NCI-H748 (cell line): ENCODE data around the gene IGBP1.

Experiments
- DNase-seq: peaks from one replicate; lab custom pipeline; 2025; ENCODE audit not compliant: unreplicated experiment; lab: John Stamatoyannopoulos, UW

The IGBP1 gene

GRCh38 chrX:70166601-70167590 is 33.6 kb downstream of the IGBP1 start:
- no peak for DNase-seq

- no peak for DNase-seq
Observed at GRCh38 chrX:70168238-70169188, 35.3 kb downstream of the IGBP1 start.

DNA sequence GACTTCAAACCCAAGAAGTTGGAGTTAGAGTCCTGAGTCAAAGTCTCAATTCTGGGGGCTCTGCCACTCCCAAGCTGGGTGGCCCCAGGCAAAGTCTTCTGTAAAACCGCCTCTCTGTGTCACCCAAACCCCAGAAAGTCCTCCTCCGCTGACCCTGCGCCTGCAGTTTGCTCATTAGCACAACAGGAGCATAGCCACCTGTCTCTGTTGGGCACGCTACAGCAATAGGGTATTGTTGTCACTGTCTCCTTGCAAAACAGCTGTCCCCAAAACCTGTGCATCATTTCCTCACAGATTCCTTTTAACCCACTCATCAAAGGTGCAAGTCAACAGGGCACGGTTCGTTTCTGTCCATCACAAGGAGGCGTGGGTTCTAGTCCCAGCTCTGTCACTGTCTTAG is 36.0 kb downstream of the IGBP1 start:
- DNase-seq: no peak

GRCh38 chrX:70171624-70172023 is 38.4 kb downstream of the IGBP1 start:
- DNase-seq: no peak

- no peak for DNase-seq
Observed at GRCh38 chrX:70172221-70172620, 39.0 kb downstream of the IGBP1 start.

- DNase-seq: no peak
Observed at GRCh38 chrX:70172964-70173363, 39.7 kb downstream of the IGBP1 start.

DNA sequence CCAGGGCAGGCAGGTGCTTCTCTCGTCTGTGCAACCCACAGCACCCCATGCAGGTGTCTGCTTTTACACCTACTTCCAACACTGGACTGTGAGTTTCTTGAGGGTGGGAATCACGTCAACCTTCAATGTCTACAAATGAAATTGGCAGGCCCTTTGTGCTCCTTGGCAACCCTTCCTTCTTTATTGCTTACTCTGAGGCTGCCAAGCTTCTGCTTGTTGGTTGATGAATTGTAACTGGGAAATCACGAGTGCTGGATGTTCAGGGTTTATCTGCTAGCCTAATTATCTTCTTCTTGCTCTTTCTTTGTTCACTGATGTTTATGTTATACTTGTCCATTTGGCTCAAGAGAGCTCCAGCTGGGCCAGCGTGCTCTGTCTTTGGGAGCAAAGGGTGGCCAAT is 41.5 kb downstream of the IGBP1 start:
- no peak for DNase-seq

GRCh38 chrX:70175338-70175737 is 42.1 kb downstream of the IGBP1 start:
- DNase-seq: no peak

DNA sequence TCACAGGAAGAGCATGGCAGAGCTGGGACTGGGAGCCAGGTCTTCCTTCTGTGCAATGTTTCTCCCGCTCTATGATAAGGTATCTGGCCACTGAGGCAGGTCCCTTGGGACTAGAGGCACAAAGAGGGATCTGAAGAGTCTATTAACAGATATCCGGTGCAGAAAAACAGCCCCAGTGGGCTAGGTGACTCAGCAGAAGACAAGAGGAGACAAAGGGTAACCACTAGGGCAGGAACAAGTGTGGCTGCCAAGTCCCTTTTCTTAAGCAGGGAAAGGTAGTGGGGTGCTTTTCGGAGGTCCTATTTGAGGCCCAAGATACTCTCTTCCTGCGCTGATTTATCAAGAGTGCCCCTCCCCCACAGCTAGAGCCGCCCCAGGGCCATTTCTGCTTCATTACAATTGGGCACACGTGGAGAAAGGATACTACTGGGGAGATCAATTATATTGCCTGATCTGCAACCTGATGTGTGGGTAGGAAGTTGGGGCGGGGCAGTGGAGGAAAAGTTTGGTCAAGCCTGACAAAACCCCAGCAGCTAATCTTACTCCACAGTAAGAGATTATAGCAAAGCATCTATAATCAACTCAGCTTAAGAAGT is 43.8 kb downstream of the IGBP1 start, which contains the start of gene DGAT2L6:
TSS of gene DGAT2L6 (plus strand) at position 546 of the 596 bp plus-strand sequence. CDS start 100 bp downstream, outside the sequence.
- DNase-seq: no peak

GRCh38 chrX:70183091-70183490 is 49.8 kb downstream of the IGBP1 start:
- DNase-seq: no peak

GRCh38 chrX:70190225-70190624 is 57.0 kb downstream of the IGBP1 start:
- DNase-seq: no peak

DNA sequence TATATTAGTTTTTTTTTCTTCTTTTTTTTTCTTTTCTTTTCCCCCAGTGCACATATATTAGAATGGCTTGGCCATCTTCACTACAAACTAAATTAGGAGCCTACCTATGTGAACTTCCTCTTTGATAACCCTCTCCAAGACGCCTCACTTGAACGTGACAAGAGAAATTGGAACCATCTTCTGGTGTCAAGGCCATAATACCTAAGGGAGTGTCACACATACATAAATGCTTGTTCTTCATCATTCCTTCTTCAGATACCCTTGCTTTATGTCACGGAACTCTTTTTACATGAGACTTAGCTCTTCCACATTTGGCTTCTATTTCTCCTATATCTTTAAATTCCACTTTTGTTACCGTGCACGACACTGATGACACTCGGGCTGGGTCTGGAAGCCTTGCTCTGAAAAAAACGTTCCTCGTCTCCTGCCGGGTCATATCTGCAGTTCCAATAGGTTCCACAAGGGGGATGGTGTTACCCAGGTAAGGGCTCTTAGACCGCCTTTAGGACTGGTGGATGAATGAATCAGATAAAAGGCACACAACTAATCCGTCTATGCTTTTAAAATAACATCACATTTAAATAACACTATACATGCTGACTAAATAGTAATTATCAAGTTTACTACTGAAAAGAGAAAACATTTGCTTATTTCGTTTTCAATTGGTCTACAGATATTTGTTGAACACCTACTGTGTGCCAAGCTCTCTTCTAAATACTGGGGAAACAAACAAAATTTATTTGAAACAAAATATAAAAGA is 63.9 kb downstream of the IGBP1 start:
- DNase-seq: peak; percentile 82

DNA sequence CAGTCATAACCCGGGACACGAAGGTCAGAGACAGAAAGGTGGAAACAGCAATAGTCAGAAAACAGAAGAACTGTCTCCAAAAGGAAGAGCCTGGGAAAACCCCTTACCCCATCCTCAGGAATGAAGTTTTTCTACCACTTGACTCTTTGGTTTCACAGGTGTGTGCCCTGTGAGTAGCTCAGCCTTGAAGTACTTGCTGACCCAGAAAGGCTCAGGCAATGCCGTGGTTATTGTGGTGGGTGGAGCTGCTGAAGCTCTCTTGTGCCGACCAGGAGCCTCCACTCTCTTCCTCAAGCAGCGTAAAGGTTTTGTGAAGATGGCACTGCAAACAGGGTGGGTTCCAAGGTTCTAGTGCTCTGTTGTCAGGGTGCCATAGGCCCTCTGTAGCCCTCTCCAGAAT is 68.5 kb downstream of the IGBP1 start:
- no peak for DNase-seq

- DNase-seq: peak; percentile 25
Observed at GRCh38 chrX:70208479-70208878, 75.2 kb downstream of the IGBP1 start.

DNA sequence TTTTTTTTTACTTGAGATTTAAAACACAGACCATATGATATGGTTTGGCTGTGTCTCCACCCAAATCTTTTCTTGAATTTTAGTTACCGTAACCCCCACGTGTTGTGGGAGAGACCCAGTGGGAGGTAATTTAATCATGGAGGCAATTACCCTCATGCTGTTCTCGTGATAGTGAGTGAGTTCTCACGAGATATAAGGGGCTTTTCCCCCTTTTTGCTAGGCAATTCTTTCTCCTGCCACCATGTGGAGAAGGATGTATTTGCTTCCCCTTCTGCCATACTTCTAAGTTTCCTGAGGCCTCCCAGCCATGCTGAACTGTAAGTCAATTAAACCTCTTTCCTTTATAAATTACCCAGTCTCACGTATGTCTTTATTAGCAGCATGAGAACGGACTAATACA is 76.3 kb downstream of the IGBP1 start:
- peak; percentile 76 for DNase-seq
